HG03060 (cell line): ENCODE results near the gene B3GNT3.

Experiments
- ATAC-seq: cut with Tn5 transposase; IDR thresholded peaks from one replicate; pipeline ENCODE4 v1.9.1; 2021; ENCODE audit warnings: low read depth, moderate number of reproducible peaks; ENCODE audit not compliant: unreplicated experiment

The B3GNT3 gene

GRCh38 chr19:17831419-17831888 is 36.5 kb downstream of the B3GNT3 start:
- ATAC-seq: no peak

GRCh38 chr19:17832443-17833208 is 37.7 kb downstream of the B3GNT3 start:
- ATAC-seq: no peak

- no peak for ATAC-seq
Measured at GRCh38 chr19:17834350-17835181, 39.6 kb downstream of the B3GNT3 start.

GRCh38 chr19:17835182-17836006 is 40.5 kb downstream of the B3GNT3 start:
- no peak for ATAC-seq

GRCh38 chr19:17836530-17836929 is 41.6 kb downstream of the B3GNT3 start:
- ATAC-seq: no peak

GRCh38 chr19:17837972-17838371 is 43.0 kb downstream of the B3GNT3 start:
- ATAC-seq: no peak

GRCh38 chr19:17840019-17840418 is 45.1 kb downstream of the B3GNT3 start:
- no peak for ATAC-seq

GRCh38 chr19:17841371-17841809 is 46.5 kb downstream of the B3GNT3 start:
- no peak for ATAC-seq

- ATAC-seq: no peak
Measured at GRCh38 chr19:17841810-17842662, 47.1 kb downstream of the B3GNT3 start.

- ATAC-seq: no peak
Measured at GRCh38 chr19:17842663-17843291, 47.8 kb downstream of the B3GNT3 start.

- ATAC-seq: no peak
Measured at GRCh38 chr19:17843292-17843827, 48.4 kb downstream of the B3GNT3 start.

GRCh38 chr19:17843908-17844490 is 49.1 kb downstream of the B3GNT3 start:
- no peak for ATAC-seq

GRCh38 chr19:17846146-17846545 is 51.2 kb downstream of the B3GNT3 start:
- no peak for ATAC-seq

GRCh38 chr19:17847538-17848366 is 52.8 kb downstream of the B3GNT3 start, which contains the start of gene JAK3:
JAK3 (minus strand) TSS chr19:17847982; CDS start chr19:17844417, 3,565 bp downstream.
- ATAC-seq: no peak

GRCh38 chr19:17848595-17849292 is 53.8 kb downstream of the B3GNT3 start:
- ATAC-seq: no peak

GRCh38 chr19:17854061-17854460 is 59.1 kb downstream of the B3GNT3 start:
- ATAC-seq: no peak
